Testis (tissue), 2 donors: ENCODE results near the gene SNTA1.

ENCODE experiments used
- POLR2A ChIP-seq: fragments of 450-650 bp; IDR thresholded peaks from one replicate; pipeline ENCODE4 v1.6.1; 2017; ENCODE audit warnings: antibody characterized with exemption, mild to moderate bottlenecking, moderate library complexity
- TF ChIP-seq, protein P1 (sequence below), 3 experiments: fragments of 450-650 bp in 2 of 3; fragments of 200-600 bp in 1 of 3; sonication (generic) in 1 of 3; IDR thresholded peaks; one replicate each; pipeline ENCODE4 v1.5.1; 2016 to 2019; ENCODE audit warnings: antibody characterized with exemption in 3 of 3, mild to moderate bottlenecking in 2 of 3, moderate library complexity in 1 of 3

DNA sequence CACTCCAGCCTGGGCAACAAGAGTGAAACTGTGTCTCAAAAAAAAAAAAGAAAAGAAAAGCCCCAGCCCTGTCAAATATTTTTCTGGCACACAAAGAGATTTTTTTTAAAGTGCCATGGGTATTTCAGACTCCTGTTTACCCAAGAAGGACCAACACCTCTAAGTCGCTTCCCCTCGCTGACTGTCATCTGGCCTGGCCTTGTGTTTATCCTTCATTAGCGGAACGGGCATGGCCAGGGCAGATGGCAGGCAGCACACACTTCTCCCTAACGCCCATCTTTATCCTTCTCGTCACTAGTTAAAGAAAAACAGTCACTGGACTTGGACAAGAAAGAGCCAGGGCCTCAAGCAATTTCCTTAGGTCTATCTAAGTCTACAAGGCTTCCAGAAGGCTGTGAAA lies 39.0 kb upstream of the SNTA1 start:
- TF ChIP-seq, protein P1, sequence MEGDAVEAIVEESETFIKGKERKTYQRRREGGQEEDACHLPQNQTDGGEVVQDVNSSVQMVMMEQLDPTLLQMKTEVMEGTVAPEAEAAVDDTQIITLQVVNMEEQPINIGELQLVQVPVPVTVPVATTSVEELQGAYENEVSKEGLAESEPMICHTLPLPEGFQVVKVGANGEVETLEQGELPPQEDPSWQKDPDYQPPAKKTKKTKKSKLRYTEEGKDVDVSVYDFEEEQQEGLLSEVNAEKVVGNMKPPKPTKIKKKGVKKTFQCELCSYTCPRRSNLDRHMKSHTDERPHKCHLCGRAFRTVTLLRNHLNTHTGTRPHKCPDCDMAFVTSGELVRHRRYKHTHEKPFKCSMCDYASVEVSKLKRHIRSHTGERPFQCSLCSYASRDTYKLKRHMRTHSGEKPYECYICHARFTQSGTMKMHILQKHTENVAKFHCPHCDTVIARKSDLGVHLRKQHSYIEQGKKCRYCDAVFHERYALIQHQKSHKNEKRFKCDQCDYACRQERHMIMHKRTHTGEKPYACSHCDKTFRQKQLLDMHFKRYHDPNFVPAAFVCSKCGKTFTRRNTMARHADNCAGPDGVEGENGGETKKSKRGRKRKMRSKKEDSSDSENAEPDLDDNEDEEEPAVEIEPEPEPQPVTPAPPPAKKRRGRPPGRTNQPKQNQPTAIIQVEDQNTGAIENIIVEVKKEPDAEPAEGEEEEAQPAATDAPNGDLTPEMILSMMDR (IDR thresholded peaks at IDR 0.05), result no peak
- TF ChIP-seq POLR2A, result no peak
